Tongue (tissue), 2 donors: ENCODE measurements around the gene SPIC. TPM values are rescaled to one million over a fixed set of nuclear protein-coding genes. Genes with fewer than 3 reads are reported as not detected.
A peak's percentile ranks its signal among the peaks of the same experiment; 100 is the strongest.
"Not testable (repeated sequence)": the region's sequence is repeated elsewhere in the genome, so short reads cannot be mapped to it uniquely, and the experiment has no call there.

Source experiments
- DNase-seq: peaks from one replicate; pipeline ENCODE4 v3.0.0-alpha.2; 2015
- total RNA-seq: library from RNA; depleted of rRNA; stranded (reverse); fragments of >200 nt; gene quantifications from one replicate; pipeline ENCODE4 v1.2.3, GENCODE V29; 2014

The SPIC gene
- not detected for total RNA-seq

GRCh38 chr12:101474711-101475386 lies at the start of gene SPIC:
TSS of gene SPIC (plus strand) at chr12:101475336. CDS start at chr12:101476905, 1,569 bp downstream.
- no peak for DNase-seq

- no peak for DNase-seq
Measured at GRCh38 chr12:101430456-101430855, 44.7 kb upstream of the SPIC start.

- DNase-seq, result no peak
Measured at GRCh38 chr12:101436136-101436535, 39.0 kb upstream of the SPIC start.

GRCh38 chr12:101439236-101439635 lies 35.9 kb upstream of the SPIC start:
- no peak for DNase-seq

GRCh38 chr12:101441461-101442224 lies 33.5 kb upstream of the SPIC start:
- DNase-seq, result no peak

- no peak for DNase-seq
Measured at GRCh38 chr12:101455685-101456084, 19.5 kb upstream of the SPIC start.

- peak; percentile 43 for DNase-seq
Measured at GRCh38 chr12:101459642-101460346, 15.3 kb upstream of the SPIC start.

- DNase-seq, result no peak
Measured at GRCh38 chr12:101468948-101469347, 6.2 kb upstream of the SPIC start.

GRCh38 chr12:101470939-101471338 lies 4.2 kb upstream of the SPIC start:
- DNase-seq, result no peak

GRCh38 chr12:101471878-101472277 lies 3.3 kb upstream of the SPIC start:
- not testable (repeated sequence) for DNase-seq

- DNase-seq, result no peak
Measured at GRCh38 chr12:101474248-101474647, 888 bp upstream of the SPIC start.

GRCh38 chr12:101475751-101476305 lies 692 bp downstream of the SPIC start:
- no peak for DNase-seq

GRCh38 chr12:101480849-101481248 lies 5.7 kb downstream of the SPIC start:
- no peak for DNase-seq

GRCh38 chr12:101485021-101485420 lies 9.9 kb downstream of the SPIC start:
- no peak for DNase-seq

GRCh38 chr12:101488469-101488868 lies 13.3 kb downstream of the SPIC start:
- no peak for DNase-seq

- peak; percentile 55 for DNase-seq
Measured at GRCh38 chr12:101490286-101490920, 15.3 kb downstream of the SPIC start.

- DNase-seq, result no peak
Measured at GRCh38 chr12:101491329-101491728, 16.2 kb downstream of the SPIC start.

- DNase-seq, result no peak
Measured at GRCh38 chr12:101493556-101493955, 18.4 kb downstream of the SPIC start.

- no peak for DNase-seq
Measured at GRCh38 chr12:101498252-101498651, 23.1 kb downstream of the SPIC start.

- peak; percentile 37 for DNase-seq
Measured at GRCh38 chr12:101501410-101501995, 26.4 kb downstream of the SPIC start.

- no peak for DNase-seq
Measured at GRCh38 chr12:101521136-101521535, 46.0 kb downstream of the SPIC start.

GRCh38 chr12:101527682-101528081 lies 52.5 kb downstream of the SPIC start:
- no peak for DNase-seq
